ENCODE data around the gene ABCC9. TPM values are rescaled to one million over a fixed set of nuclear protein-coding genes. Genes with fewer than 3 reads are reported as not detected.

The ABCC9 gene
- total and polyA plus RNA-seq, 2 donors (not counting 3 experiments of a cell fraction or from before 2014, with no cell fraction given): under 0.01 TPM; not detected in 1

GRCh38 chr12:21938879-21939278 is 2.3 kb downstream of the ABCC9 start:
- no peak for TF ChIP-seq GATA2 (IDR thresholded peaks at IDR 0.05; ENCODE audit: insufficient read depth, insufficient read length, low read depth, low read length)
- no peak for TF ChIP-seq CTCF (IDR thresholded peaks at IDR 0.05; ENCODE audit: extremely low read depth in 1 of 2, insufficient read depth in 1 of 2, low read depth in 1 of 2, low read length in 2 of 2)
- TF ChIP-seq POLR2AphosphoS5 (IDR thresholded peaks at IDR 0.05; ENCODE audit: insufficient read depth, low read depth, low read length): no peak
- TF ChIP-seq JUN (IDR thresholded peaks at IDR 0.05; ENCODE audit: borderline replicate concordance, insufficient read depth, insufficient read length, low read depth): no peak
- TF ChIP-seq EZH2 (IDR thresholded peaks at IDR 0.05; ENCODE audit: borderline replicate concordance, low read depth, low read length, severe bottlenecking): no peak
- TF ChIP-seq MAX (IDR thresholded peaks at IDR 0.05; ENCODE audit: insufficient read depth, insufficient read length): no peak
- no peak for TF ChIP-seq MYC (IDR thresholded peaks at IDR 0.05; ENCODE audit: low read depth, low read length)
- TF ChIP-seq FOS (IDR thresholded peaks at IDR 0.05; ENCODE audit: borderline replicate concordance, insufficient read depth, low read length): no peak
- TF ChIP-seq POLR2A (IDR thresholded peaks at IDR 0.05; ENCODE audit: low read depth, low read length): no peak
- Histone ChIP-seq H3K79me2 (ENCODE audit: control insufficient read depth, insufficient read depth, low read length) (no peaks in the 10 kb centered on the region), H3K4me1 (ENCODE audit: control insufficient read depth, extremely low read depth, insufficient read depth, low read length) (peaks cover 12% of the 10 kb centered on the region), H3K27ac (ENCODE audit: insufficient read depth, low read depth, low read length) (no peak overlapping the region), H3K9me3 (replicated peaks; ENCODE audit: control insufficient read depth, insufficient read depth, low read length) (no peaks in the 10 kb centered on the region), H3K9ac (replicated peaks; ENCODE audit: extremely low read depth, insufficient read depth, low read length) (no peak overlapping the region), H3K4me3 (replicated peaks in 1 of 3; ENCODE audit: insufficient read depth in 1 of 3, low read depth in 1 of 3, low read length in 3 of 3) (no peak overlapping the region), H3K27me3 (ENCODE audit: control insufficient read depth in 2 of 2, insufficient read depth in 2 of 2, low read length in 2 of 2) (peaks cover 33 to 47% of the 10 kb centered on the region in 2 experiments), H3K36me3 (ENCODE audit: control insufficient read depth in 2 of 2, extremely low read depth in 1 of 2, insufficient read depth in 2 of 2, low read length in 2 of 2) (no peaks in the 10 kb centered on the region), H2AFZ (ENCODE audit: low read depth, low read length) (no peak overlapping the region), H3K4me2 (ENCODE audit: insufficient read depth, low read length) (no peak overlapping the region), H4K20me1 (replicated peaks; ENCODE audit: control insufficient read depth, extremely low read depth, insufficient read depth, low read length) (no peaks in the 10 kb centered on the region), H3K9me1 (replicated peaks; ENCODE audit: control insufficient read depth, extremely low read depth, insufficient read depth, low read length) (no peaks in the 10 kb centered on the region)
- ChIA-PET POLR2A (no interaction called here), CTCF (interaction anchor here (1.5 kb wide), 1 partner anchor 10 kb away, joined by 3 read pairs; no protein-coding TSS in a partner anchor)
- intact Hi-C loops (cut with micrococcal nuclease) (loop anchor here (5.0 kb wide), 1 partner anchor 167 kb away; the partner anchor contains the start of gene KCNJ8), dilution Hi-C loops (cut with MboI; ENCODE audit: extremely low pct_ligation_motif_present, low sequenced_read_pairs) (no loop called here)
- DNase-seq (ENCODE audit: low read depth, low spot score) (no peak), FAIRE-seq (no peak)
- BruUV-seq (replicated peaks): no TSS peak
